SK-N-SH treated with all-trans-retinoic acid at 6 μM for 48 hours (cell line): ENCODE data around the gene ADARB2.

Experiments used
- ESRRG ChIP-seq: fragments of 250-450 bp; sonication (Bioruptor Pico); IDR thresholded peaks from 2 replicates; pipeline ENCODE4 v1.6.1; 2021; ENCODE audit warnings: mild to moderate bottlenecking
- GLIS3 ChIP-seq: fragments of 250-450 bp; sonication (Bioruptor Pico); IDR thresholded peaks from 2 replicates; pipeline ENCODE4 v1.5.0; 2020; ENCODE audit warnings: mild to moderate bottlenecking, moderate library complexity
- SNAI2 ChIP-seq: fragments of 250-450 bp; sonication (Bioruptor Pico); IDR thresholded peaks from 2 replicates; pipeline ENCODE4 v1.5.0; 2020; ENCODE audit warnings: mild to moderate bottlenecking, moderate library complexity
- TOX ChIP-seq: fragments of 250-450 bp; sonication (Bioruptor Pico); IDR thresholded peaks from 2 replicates; pipeline ENCODE4 v1.8.0; 2021; ENCODE audit warnings: mild to moderate bottlenecking, moderate library complexity, borderline replicate concordance
- ZFP3 ChIP-seq: fragments of 250-450 bp; sonication (Bioruptor Pico); IDR thresholded peaks from 2 replicates; pipeline ENCODE4 v1.5.0; 2020; ENCODE audit warnings: mild to moderate bottlenecking, moderate library complexity
- TF ChIP-seq, protein P1 (sequence below): fragments of 250-450 bp; sonication (Bioruptor Pico); IDR thresholded peaks from 2 replicates; pipeline ENCODE4 v1.8.0; 2020; ENCODE audit warnings: mild to moderate bottlenecking, moderate library complexity, borderline replicate concordance
- TF ChIP-seq, protein P2 (sequence below): fragments of 250-450 bp; sonication (Bioruptor Pico); IDR thresholded peaks from 2 replicates; pipeline ENCODE4 v1.5.1; 2020; ENCODE audit warnings: low read depth, mild to moderate bottlenecking, moderate library complexity

DNA sequence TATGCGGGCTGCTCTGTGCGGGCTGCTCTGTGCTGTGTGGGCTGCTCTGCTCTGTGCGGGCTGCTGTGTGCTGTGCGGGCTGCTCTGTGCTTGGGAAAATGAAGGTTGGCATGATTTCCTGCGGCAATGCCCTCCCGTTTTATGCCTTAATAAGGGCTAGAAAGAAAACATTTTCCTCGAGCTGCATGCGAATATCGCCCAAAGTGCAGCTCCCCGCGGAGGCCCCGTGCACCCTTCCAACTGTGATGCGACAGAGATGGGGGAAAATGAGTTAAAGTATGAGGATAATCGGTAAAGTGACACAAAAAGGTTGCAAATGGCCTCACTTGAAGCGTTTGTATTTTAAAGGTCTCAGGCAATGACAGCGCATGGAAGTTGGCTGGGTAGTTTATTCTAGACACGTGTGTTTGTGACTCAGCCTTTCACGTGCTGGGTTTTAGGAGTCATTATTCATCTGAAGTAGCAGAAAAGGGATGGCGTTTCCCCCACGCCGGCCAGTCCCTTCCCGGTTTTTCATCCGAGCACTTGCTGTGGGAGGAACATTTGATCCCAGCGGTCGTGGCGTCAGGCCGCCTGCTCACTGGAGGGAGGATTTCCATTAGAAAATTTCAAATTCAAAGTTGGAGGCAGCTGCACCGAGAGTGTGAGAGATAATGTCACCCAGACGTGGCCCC lies 220.7 kb downstream of the ADARB2 start:
- TF ChIP-seq GLIS3 (CRISPR knock-in tag) (no peak), TOX (CRISPR knock-in tag) (no peak), ESRRG (CRISPR knock-in tag) (no peak), SNAI2 (CRISPR knock-in tag) (no peak), ZFP3 (no peak)
- TF ChIP-seq, protein P1, sequence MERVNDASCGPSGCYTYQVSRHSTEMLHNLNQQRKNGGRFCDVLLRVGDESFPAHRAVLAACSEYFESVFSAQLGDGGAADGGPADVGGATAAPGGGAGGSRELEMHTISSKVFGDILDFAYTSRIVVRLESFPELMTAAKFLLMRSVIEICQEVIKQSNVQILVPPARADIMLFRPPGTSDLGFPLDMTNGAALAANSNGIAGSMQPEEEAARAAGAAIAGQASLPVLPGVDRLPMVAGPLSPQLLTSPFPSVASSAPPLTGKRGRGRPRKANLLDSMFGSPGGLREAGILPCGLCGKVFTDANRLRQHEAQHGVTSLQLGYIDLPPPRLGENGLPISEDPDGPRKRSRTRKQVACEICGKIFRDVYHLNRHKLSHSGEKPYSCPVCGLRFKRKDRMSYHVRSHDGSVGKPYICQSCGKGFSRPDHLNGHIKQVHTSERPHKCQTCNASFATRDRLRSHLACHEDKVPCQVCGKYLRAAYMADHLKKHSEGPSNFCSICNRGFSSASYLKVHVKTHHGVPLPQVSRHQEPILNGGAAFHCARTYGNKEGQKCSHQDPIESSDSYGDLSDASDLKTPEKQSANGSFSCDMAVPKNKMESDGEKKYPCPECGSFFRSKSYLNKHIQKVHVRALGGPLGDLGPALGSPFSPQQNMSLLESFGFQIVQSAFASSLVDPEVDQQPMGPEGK (CRISPR knock-in tag) = no peak
- TF ChIP-seq, protein P2, sequence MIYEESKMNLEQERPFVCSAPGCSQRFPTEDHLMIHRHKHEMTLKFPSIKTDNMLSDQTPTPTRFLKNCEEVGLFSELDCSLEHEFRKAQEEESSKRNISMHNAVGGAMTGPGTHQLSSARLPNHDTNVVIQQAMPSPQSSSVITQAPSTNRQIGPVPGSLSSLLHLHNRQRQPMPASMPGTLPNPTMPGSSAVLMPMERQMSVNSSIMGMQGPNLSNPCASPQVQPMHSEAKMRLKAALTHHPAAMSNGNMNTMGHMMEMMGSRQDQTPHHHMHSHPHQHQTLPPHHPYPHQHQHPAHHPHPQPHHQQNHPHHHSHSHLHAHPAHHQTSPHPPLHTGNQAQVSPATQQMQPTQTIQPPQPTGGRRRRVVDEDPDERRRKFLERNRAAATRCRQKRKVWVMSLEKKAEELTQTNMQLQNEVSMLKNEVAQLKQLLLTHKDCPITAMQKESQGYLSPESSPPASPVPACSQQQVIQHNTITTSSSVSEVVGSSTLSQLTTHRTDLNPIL = no peak
